WERI-Rb-1 (cell line): ENCODE data around the gene KRTAP5-4.
"Not testable (repeated sequence)": the region's sequence is repeated elsewhere in the genome, so short reads cannot be mapped to it uniquely, and the experiment has no call there.

Experiments used
- DNase-seq: peaks from one replicate; pipeline ENCODE4 v3.0.0-alpha.2; 2020
- H3K27ac ChIP-seq: fragments of 250-450 bp; sonication (Bioruptor Pico); 2 replicates; pipeline ENCODE4 v1.5.1; 2020; ENCODE audit warnings: mild to moderate bottlenecking, moderate library complexity
- H3K27me3 ChIP-seq: fragments of 250-450 bp; sonication (Bioruptor Pico); 2 replicates; pipeline ENCODE4 v1.5.1; 2021; ENCODE audit warnings: mild to moderate bottlenecking, low read depth, moderate library complexity; ENCODE audit not compliant: insufficient read depth, severe bottlenecking
- H3K36me3 ChIP-seq: fragments of 250-450 bp; sonication (Bioruptor Pico); 2 replicates; pipeline ENCODE4 v1.5.1; 2020; ENCODE audit warnings: mild to moderate bottlenecking, moderate library complexity
- H3K4me3 ChIP-seq: 2 replicates; pipeline ENCODE4 v1.5.1; 2011; ENCODE audit warnings: low read depth, mild to moderate bottlenecking, control low read depth, low read length
- H3K9me3 ChIP-seq: fragments of 250-450 bp; sonication (Bioruptor Pico); 2 replicates; pipeline ENCODE4 v1.5.1; 2021; ENCODE audit warnings: mild to moderate bottlenecking, moderate library complexity; ENCODE audit not compliant: severe bottlenecking
- CTCF ChIP-seq: IDR thresholded peaks from 2 replicates; pipeline ENCODE4 v1.5.1; 2011; ENCODE audit warnings: low read depth, mild to moderate bottlenecking, control low read depth, inconsistent platforms, low read length

The KRTAP5-4 gene

GRCh38 chr11:1622086-1622485 lies at the start of gene KRTAP5-4:
Gene KRTAP5-4 (minus strand): TSS chr11:1622138. CDS start chr11:1622093, 45 bp downstream.
- H3K36me3 ChIP-seq, result no peaks in the 10 kb centered on the region
- no peak within 1 kb of the TSS for H3K27ac ChIP-seq
- H3K27me3 ChIP-seq, result peaks cover 76% of the 10 kb centered on the region
- H3K9me3 ChIP-seq, result peaks cover 7% of the 10 kb centered on the region
- no peak within 1 kb of the TSS for H3K4me3 ChIP-seq
- DNase-seq, result no peak
- no peak for TF ChIP-seq CTCF

- no peak for DNase-seq
- H3K9me3 ChIP-seq, result no peaks in the 10 kb centered on the region
- H3K4me3 ChIP-seq, result no peak overlapping the region
- TF ChIP-seq CTCF, result no peak
- H3K27ac ChIP-seq, result no peak overlapping the region
- H3K27me3 ChIP-seq, result peaks cover 74% of the 10 kb centered on the region
- H3K36me3 ChIP-seq, result no peaks in the 10 kb centered on the region
These were observed 49.7 kb upstream of the KRTAP5-4 start for GRCh38 chr11:1671658-1672057.

- Histone ChIP-seq H3K27ac (no peak overlapping the region), H3K9me3 (no peaks in the 10 kb centered on the region), H3K36me3 (no peaks in the 10 kb centered on the region), H3K27me3 (peaks cover 66% of the 10 kb centered on the region), H3K4me3 (no peak overlapping the region)
- no peak for DNase-seq
- TF ChIP-seq CTCF, result no peak
These were observed 49.0 kb upstream of the KRTAP5-4 start for GRCh38 chr11:1670905-1671371.

- H3K9me3 ChIP-seq, H3K4me3 ChIP-seq, DNase-seq, H3K36me3 ChIP-seq, H3K27ac ChIP-seq: not testable (repeated sequence)
- peaks cover 62% of the 10 kb centered on the region for H3K27me3 ChIP-seq
These were observed 48.5 kb upstream of the KRTAP5-4 start for GRCh38 chr11:1670457-1670856.

GRCh38 chr11:1669546-1670218 lies 47.7 kb upstream of the KRTAP5-4 start:
- H3K9me3 ChIP-seq, result no peaks in the 10 kb centered on the region
- no peak overlapping the region for H3K4me3 ChIP-seq
- DNase-seq, result no peak
- TF ChIP-seq CTCF, result no peak
- no peaks in the 10 kb centered on the region for H3K36me3 ChIP-seq
- H3K27ac ChIP-seq, result no peak overlapping the region
- H3K27me3 ChIP-seq, result peaks cover 54% of the 10 kb centered on the region

GRCh38 chr11:1668911-1669473 lies 47.1 kb upstream of the KRTAP5-4 start:
- Histone ChIP-seq H3K36me3 (no peaks in the 10 kb centered on the region), H3K27ac (no peak overlapping the region), H3K9me3 (no peaks in the 10 kb centered on the region), H3K4me3 (no peak overlapping the region), H3K27me3 (peaks cover 47% of the 10 kb centered on the region)
- no peak for TF ChIP-seq CTCF
- no peak for DNase-seq
